ENCODE results near the gene TFAP2C.
"Not testable (repeated sequence)": the region's sequence is repeated elsewhere in the genome, so short reads cannot be mapped to it uniquely, and the experiment has no call there.

Gene TFAP2C

GRCh38 chr20:56616716-56617115, 12.4 kb upstream of the TFAP2C start:
- DNase-seq (ENCODE audit: low spot score) = no peak

- no peak for DNase-seq (ENCODE audit: low spot score)
These were observed 11.6 kb upstream of the TFAP2C start for GRCh38 chr20:56617489-56617888.

GRCh38 chr20:56621730-56622129, 7.4 kb upstream of the TFAP2C start:
- no peak for DNase-seq (ENCODE audit: low spot score)

GRCh38 chr20:56623930-56624329, 5.2 kb upstream of the TFAP2C start:
- DNase-seq (ENCODE audit: low spot score) = not testable (repeated sequence)

GRCh38 chr20:56624786-56625681, 4.1 kb upstream of the TFAP2C start:
- DNase-seq (ENCODE audit: low spot score) = no peak

- no peak for DNase-seq (ENCODE audit: low spot score)
These were observed 3.3 kb upstream of the TFAP2C start for GRCh38 chr20:56625837-56626236.

- DNase-seq (ENCODE audit: low spot score) = no peak
These were observed 2.6 kb upstream of the TFAP2C start for GRCh38 chr20:56626367-56627121.

GRCh38 chr20:56627122-56628014, 1.7 kb upstream of the TFAP2C start:
- DNase-seq (ENCODE audit: low spot score) = no peak

GRCh38 chr20:56628015-56628872, 862 bp upstream of the TFAP2C start:
- DNase-seq (ENCODE audit: low spot score) = no peak

GRCh38 chr20:56629464-56630085, 469 bp downstream of the TFAP2C start:
- no peak for DNase-seq (ENCODE audit: low spot score)

GRCh38 chr20:56630086-56630493, 984 bp downstream of the TFAP2C start:
- no peak for DNase-seq (ENCODE audit: low spot score)

- no peak for DNase-seq (ENCODE audit: low spot score)
These were observed 1.6 kb downstream of the TFAP2C start for GRCh38 chr20:56630506-56631317.

- no peak for DNase-seq (ENCODE audit: low spot score)
These were observed 2.3 kb downstream of the TFAP2C start for GRCh38 chr20:56631318-56631989.

GRCh38 chr20:56631990-56632327, 2.9 kb downstream of the TFAP2C start:
- no peak for DNase-seq (ENCODE audit: low spot score)

GRCh38 chr20:56634307-56634706, 5.2 kb downstream of the TFAP2C start:
- no peak for DNase-seq (ENCODE audit: low spot score)

GRCh38 chr20:56634735-56635385, 5.8 kb downstream of the TFAP2C start:
- no peak for DNase-seq (ENCODE audit: low spot score)

GRCh38 chr20:56636716-56637115, 7.6 kb downstream of the TFAP2C start:
- no peak for DNase-seq (ENCODE audit: low spot score)

- DNase-seq (ENCODE audit: low spot score) = no peak
These were observed 8.5 kb downstream of the TFAP2C start for GRCh38 chr20:56637576-56637975.

- DNase-seq (ENCODE audit: low spot score) = no peak
These were observed 17.5 kb downstream of the TFAP2C start for GRCh38 chr20:56646599-56646998.
